Measurements from ENCODE around the gene SMAD6.

The SMAD6 gene

DNA sequence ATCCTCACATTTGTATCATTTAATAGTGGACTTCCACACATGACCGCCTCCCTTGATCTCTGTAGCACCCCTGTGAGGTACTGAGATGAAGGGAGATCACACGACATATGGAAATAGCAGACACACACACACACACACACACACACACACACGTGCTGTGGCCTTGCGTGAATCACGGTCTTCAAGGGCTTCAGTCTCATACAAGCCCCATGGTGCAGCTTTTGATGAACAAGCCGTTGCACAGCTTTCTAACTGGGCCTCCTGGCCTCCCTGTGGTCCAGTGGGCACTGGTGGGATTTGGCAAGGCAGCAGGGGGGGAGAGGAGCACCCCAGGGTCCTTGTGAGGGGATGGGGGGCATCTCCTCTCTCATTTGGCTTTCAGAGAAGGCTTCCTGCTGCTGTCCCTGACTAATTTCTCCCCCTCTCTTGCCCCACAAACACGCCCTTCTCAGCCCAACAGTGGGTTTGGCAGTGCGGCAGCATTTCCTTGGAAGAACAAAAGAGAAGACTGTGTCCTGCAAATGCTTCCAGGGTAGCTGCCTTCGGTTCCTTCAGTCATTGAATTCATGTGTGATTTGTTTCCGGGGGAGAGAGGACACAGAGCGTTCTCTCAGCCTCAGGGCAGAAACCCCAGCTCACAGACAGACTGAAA, 98.7 kb downstream of the SMAD6 start:
- H3K27ac ChIP-seq (ENCODE audit: low read length), result no peak overlapping the region
- H3K4me2 ChIP-seq (ENCODE audit: low read depth, low read length), result no peak overlapping the region
- no peaks in the 10 kb centered on the region for H3K4me1 ChIP-seq (ENCODE audit: low read length)
- TF ChIP-seq EZH2phosphoT487 (IDR thresholded peaks at IDR 0.05; ENCODE audit: low read length), result no peak
- TF ChIP-seq, protein P1, sequence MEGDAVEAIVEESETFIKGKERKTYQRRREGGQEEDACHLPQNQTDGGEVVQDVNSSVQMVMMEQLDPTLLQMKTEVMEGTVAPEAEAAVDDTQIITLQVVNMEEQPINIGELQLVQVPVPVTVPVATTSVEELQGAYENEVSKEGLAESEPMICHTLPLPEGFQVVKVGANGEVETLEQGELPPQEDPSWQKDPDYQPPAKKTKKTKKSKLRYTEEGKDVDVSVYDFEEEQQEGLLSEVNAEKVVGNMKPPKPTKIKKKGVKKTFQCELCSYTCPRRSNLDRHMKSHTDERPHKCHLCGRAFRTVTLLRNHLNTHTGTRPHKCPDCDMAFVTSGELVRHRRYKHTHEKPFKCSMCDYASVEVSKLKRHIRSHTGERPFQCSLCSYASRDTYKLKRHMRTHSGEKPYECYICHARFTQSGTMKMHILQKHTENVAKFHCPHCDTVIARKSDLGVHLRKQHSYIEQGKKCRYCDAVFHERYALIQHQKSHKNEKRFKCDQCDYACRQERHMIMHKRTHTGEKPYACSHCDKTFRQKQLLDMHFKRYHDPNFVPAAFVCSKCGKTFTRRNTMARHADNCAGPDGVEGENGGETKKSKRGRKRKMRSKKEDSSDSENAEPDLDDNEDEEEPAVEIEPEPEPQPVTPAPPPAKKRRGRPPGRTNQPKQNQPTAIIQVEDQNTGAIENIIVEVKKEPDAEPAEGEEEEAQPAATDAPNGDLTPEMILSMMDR (IDR thresholded peaks at IDR 0.05; ENCODE audit: low read length), result no peak
- no peak for TF ChIP-seq EZH2 (optimal IDR thresholded peaks at IDR 0.05; ENCODE audit: low read depth, low read length)
- DNase-seq, result no peak
- no peak overlapping the region for H3K4me3 ChIP-seq (ENCODE audit: low read length)
- no peaks in the 10 kb centered on the region for H3K9me2 ChIP-seq (replicated peaks; ENCODE audit: insufficient read depth, low read length)
- H3F3A ChIP-seq (ENCODE audit: insufficient read depth, low read length), result no peaks in the 10 kb centered on the region
- H3K36me3 ChIP-seq (replicated peaks; ENCODE audit: insufficient read depth, low read length), result no peaks in the 10 kb centered on the region
- no peaks in the 10 kb centered on the region for H3K27me3 ChIP-seq (replicated peaks; ENCODE audit: insufficient read depth, low read length)
- H3K9me3 ChIP-seq (replicated peaks; ENCODE audit: insufficient read depth, low read length), result no peaks in the 10 kb centered on the region
- no peaks in the 10 kb centered on the region for H4K20me1 ChIP-seq (ENCODE audit: insufficient read depth, low read length)
- no peak overlapping the region for H3K9ac ChIP-seq (ENCODE audit: low read length)
- no peaks in the 10 kb centered on the region for H3K79me2 ChIP-seq (ENCODE audit: low read length)
- no peak overlapping the region for H2AFZ ChIP-seq (ENCODE audit: low read length)

DNA sequence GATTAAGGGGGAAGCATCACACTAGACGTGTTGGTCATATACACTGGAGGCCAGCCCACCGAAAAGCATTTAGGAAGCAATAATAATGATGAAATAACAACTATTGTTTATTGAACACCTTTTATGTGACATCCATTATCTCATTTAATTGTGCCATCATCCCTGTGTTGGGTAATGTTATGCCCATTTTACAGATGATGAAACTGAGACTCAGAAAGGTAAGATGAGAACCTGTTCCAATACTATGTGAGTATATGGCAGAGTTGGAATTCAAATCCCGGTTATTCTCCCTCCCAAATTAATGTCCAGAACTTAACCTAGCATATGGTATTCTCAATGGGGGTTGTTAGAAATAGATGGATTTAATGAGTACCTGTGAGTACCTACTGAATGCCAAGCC, 99.2 kb downstream of the SMAD6 start:
- H3K27ac ChIP-seq (ENCODE audit: low read length), result no peak overlapping the region
- no peaks in the 10 kb centered on the region for H3K9me2 ChIP-seq (replicated peaks; ENCODE audit: insufficient read depth, low read length)
- no peak overlapping the region for H3K9ac ChIP-seq (ENCODE audit: low read length)
- no peaks in the 10 kb centered on the region for H3K9me3 ChIP-seq (replicated peaks; ENCODE audit: insufficient read depth, low read length)
- H4K20me1 ChIP-seq (ENCODE audit: insufficient read depth, low read length), result no peaks in the 10 kb centered on the region
- H3K79me2 ChIP-seq (ENCODE audit: low read length), result no peaks in the 10 kb centered on the region
- no peaks in the 10 kb centered on the region for H3K36me3 ChIP-seq (replicated peaks; ENCODE audit: insufficient read depth, low read length)
- no peak overlapping the region for H2AFZ ChIP-seq (ENCODE audit: low read length)
- H3K4me3 ChIP-seq (ENCODE audit: low read length), result no peak overlapping the region
- no peak for DNase-seq
- no peaks in the 10 kb centered on the region for H3K27me3 ChIP-seq (replicated peaks; ENCODE audit: insufficient read depth, low read length)
- H3K4me1 ChIP-seq (ENCODE audit: low read length), result no peaks in the 10 kb centered on the region
- H3F3A ChIP-seq (ENCODE audit: insufficient read depth, low read length), result no peaks in the 10 kb centered on the region
- TF ChIP-seq EZH2 (optimal IDR thresholded peaks at IDR 0.05; ENCODE audit: low read depth, low read length), result no peak
- TF ChIP-seq, protein P1 (IDR thresholded peaks at IDR 0.05; ENCODE audit: low read length), result no peak
- TF ChIP-seq EZH2phosphoT487 (IDR thresholded peaks at IDR 0.05; ENCODE audit: low read length), result no peak
- H3K4me2 ChIP-seq (ENCODE audit: low read depth, low read length), result no peak overlapping the region

DNA sequence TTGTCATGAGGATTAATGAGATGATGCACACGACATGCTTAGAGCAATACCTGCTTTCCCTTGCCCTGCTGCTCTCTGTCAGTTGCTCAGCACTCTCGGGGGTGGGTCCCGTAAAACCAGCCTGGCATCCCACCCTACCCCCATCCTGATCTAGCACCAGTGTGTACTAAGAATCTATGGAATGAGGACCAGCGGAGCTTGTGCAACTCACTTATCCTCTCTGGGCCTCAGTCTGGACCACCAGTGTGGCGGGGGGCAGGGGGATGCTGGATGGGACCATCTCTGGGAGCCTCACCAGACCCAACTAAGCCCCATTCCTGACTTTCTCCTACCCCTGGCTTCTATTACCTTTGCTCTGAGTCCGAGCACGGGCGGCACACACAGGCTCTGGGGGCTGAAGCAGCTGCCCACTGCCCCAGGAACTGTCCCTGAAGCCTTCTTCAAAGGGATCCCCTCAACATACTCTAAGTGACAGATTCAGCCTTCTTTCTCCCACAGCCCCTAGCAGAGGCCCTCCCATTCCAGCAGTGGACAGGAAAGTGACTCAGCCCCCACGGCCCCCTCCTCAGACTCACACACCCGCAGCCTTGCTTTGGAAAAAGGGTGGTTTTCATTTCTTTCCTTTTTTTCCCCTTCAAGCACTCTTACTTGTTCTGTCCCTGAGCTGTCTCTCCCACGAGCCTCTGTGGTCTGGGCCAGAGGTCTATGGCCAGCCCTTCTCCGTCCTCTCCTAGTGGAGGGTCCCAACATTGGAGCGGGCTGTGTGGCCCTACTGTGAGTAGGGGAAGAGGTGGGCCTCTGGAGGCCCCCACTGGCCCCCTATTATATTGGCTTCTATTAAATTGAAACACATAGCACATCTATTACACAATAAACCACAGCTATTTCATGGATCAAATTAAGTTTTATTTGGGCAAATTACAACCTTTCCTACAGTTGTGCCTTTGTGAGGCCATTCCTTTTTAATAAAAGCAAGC, 100.3 kb downstream of the SMAD6 start:
- Histone ChIP-seq H3K9ac (ENCODE audit: low read length) (no peak overlapping the region), H3K27ac (ENCODE audit: low read length) (no peak overlapping the region), H3F3A (ENCODE audit: insufficient read depth, low read length) (no peaks in the 10 kb centered on the region), H3K27me3 (replicated peaks; ENCODE audit: insufficient read depth, low read length) (no peaks in the 10 kb centered on the region), H3K4me2 (ENCODE audit: low read depth, low read length) (no peak overlapping the region), H4K20me1 (ENCODE audit: insufficient read depth, low read length) (no peaks in the 10 kb centered on the region), H3K4me1 (ENCODE audit: low read length) (no peaks in the 10 kb centered on the region), H3K9me2 (replicated peaks; ENCODE audit: insufficient read depth, low read length) (no peaks in the 10 kb centered on the region), H3K4me3 (ENCODE audit: low read length) (no peak overlapping the region), H3K9me3 (replicated peaks; ENCODE audit: insufficient read depth, low read length) (no peaks in the 10 kb centered on the region), H3K79me2 (ENCODE audit: low read length) (no peaks in the 10 kb centered on the region), H2AFZ (ENCODE audit: low read length) (no peak overlapping the region), H3K36me3 (replicated peaks; ENCODE audit: insufficient read depth, low read length) (no peaks in the 10 kb centered on the region)
- TF ChIP-seq EZH2 (optimal IDR thresholded peaks at IDR 0.05; ENCODE audit: low read depth, low read length) (no peak), EZH2phosphoT487 (IDR thresholded peaks at IDR 0.05; ENCODE audit: low read length) (no peak)
- TF ChIP-seq, protein P1 (IDR thresholded peaks at IDR 0.05; ENCODE audit: low read length), result no peak
- DNase-seq, result no peak

All from MM.1S (cell line).